Measurements from ENCODE around the gene MRNIP.

The MRNIP gene

GRCh38 chr5:179840321-179840720, 18.3 kb downstream of the MRNIP start:
- TF ChIP-seq EP300 (IDR thresholded peaks at IDR 0.05; ENCODE audit: borderline replicate concordance), result no peak
- no peak for TF ChIP-seq TAF1 (IDR thresholded peaks at IDR 0.05; ENCODE audit: low read depth)
- TF ChIP-seq ZBTB7A (IDR thresholded peaks at IDR 0.05; ENCODE audit: low read depth), result no peak
- no peak for TF ChIP-seq MAX (IDR thresholded peaks at IDR 0.05)
- TF ChIP-seq REST (IDR thresholded peaks at IDR 0.05; ENCODE audit: low read depth), result no peak
- TF ChIP-seq YY1 (IDR thresholded peaks at IDR 0.05; ENCODE audit: low read depth), result no peak
- TF ChIP-seq USF1 (IDR thresholded peaks at IDR 0.05), result no peak
- no peak for TF ChIP-seq CREB1 (IDR thresholded peaks at IDR 0.05; ENCODE audit: low read depth)
- TF ChIP-seq FOXM1 (IDR thresholded peaks at IDR 0.05; ENCODE audit: borderline replicate concordance, low read depth), result no peak
- no peak for TF ChIP-seq NFIC (IDR thresholded peaks at IDR 0.05)
- no peak for TF ChIP-seq CEBPB (IDR thresholded peaks at IDR 0.05)

- TF ChIP-seq CEBPB (IDR thresholded peaks at IDR 0.05) (peak; percentile 24; the same call in 1 of the 2 replicates), MAX (IDR thresholded peaks at IDR 0.05) (no peak)
Observed at GRCh38 chr5:179839328-179840256, 19.0 kb downstream of the MRNIP start.

- no peak for TF ChIP-seq NFIC (IDR thresholded peaks at IDR 0.05)
Observed at GRCh38 chr5:179837076-179838011, 21.3 kb downstream of the MRNIP start.

- TF ChIP-seq TCF12 (IDR thresholded peaks at IDR 0.05; ENCODE audit: low read depth) (no peak), ZBTB7A (IDR thresholded peaks at IDR 0.05; ENCODE audit: low read depth) (no peak), REST (IDR thresholded peaks at IDR 0.05; ENCODE audit: low read depth) (no peak), USF1 (IDR thresholded peaks at IDR 0.05) (no peak), NFIC (IDR thresholded peaks at IDR 0.05) (no peak), FOXM1 (IDR thresholded peaks at IDR 0.05; ENCODE audit: borderline replicate concordance, low read depth) (no peak), MAX (IDR thresholded peaks at IDR 0.05) (no peak), CREB1 (IDR thresholded peaks at IDR 0.05; ENCODE audit: low read depth) (no peak), EGR1 (IDR thresholded peaks at IDR 0.05) (no peak), RAD21 (IDR thresholded peaks at IDR 0.05; ENCODE audit: low read depth) (no peak), EP300 (IDR thresholded peaks at IDR 0.05; ENCODE audit: borderline replicate concordance) (no peak), TEAD4 (IDR thresholded peaks at IDR 0.05) (no peak), TAF1 (IDR thresholded peaks at IDR 0.05; ENCODE audit: low read depth) (no peak), YY1 (IDR thresholded peaks at IDR 0.05; ENCODE audit: low read depth) (no peak), CEBPB (IDR thresholded peaks at IDR 0.05) (no peak)
Observed at GRCh38 chr5:179836225-179837019, 22.2 kb downstream of the MRNIP start.

GRCh38 chr5:179834120-179834519, 24.5 kb downstream of the MRNIP start:
- TF ChIP-seq EP300 (IDR thresholded peaks at IDR 0.05; ENCODE audit: borderline replicate concordance), result no peak
- TF ChIP-seq MAX (IDR thresholded peaks at IDR 0.05), result no peak
- TF ChIP-seq CEBPB (IDR thresholded peaks at IDR 0.05), result no peak
- TF ChIP-seq TAF1 (IDR thresholded peaks at IDR 0.05; ENCODE audit: low read depth), result no peak
